AG08396 (cell line): ENCODE data around the gene C11orf68.
A peak's percentile ranks its signal among the peaks of the same experiment; 100 is the strongest.
"Not testable (repeated sequence)": the region's sequence is repeated elsewhere in the genome, so short reads cannot be mapped to it uniquely, and the experiment has no call there.

Source experiments
- DNase-seq: peaks from one replicate; pipeline ENCODE4 v3.0.0; 2012; ENCODE audit warnings: low spot score, mixed read lengths

The C11orf68 gene

DNA sequence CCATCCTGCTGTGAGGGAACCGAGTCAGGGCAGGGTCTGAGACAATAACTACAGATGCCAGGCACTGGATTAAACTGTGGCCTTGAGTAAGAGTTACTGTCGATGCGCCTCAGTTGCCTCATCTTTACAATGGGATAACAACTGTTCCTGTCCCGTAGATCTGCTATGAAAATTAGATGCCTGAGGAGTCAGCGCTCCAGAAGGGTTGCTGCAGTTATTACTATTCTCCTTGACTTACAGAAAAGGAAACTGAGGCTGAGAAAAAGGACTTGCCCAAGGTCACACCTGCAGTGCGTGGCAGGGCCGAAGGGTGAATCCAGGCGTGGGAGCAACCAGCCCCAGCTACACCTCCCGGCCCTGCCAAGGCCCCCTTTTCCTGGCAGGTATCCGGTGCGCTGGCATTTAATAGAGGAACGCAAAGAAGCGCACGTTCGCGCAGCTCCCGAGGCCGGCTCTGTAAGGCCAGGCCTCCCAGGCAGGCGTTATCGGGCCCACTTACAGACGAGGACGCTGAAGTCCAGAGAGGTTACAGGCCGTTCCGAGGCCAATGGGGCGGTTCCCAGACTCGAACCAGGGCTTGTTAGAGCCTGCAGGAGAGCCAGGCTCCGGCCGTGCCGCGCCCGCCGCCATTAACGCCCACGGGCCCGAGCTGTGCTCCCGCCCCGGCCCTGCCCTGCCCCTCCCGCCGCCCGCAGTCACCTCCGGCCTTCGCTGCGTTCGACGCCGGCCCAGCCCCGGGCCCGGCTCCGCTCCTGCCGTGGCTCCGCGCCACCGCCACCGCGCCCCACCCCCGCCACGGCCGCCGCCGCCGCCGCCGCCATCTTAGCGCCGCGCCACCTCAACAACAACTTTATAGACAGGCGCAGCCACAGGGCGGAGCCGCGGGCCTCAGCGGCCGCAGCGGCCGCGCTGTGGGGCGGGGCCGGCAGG is at the start of gene C11orf68:
Gene C11orf68 (minus strand): TSS at position 852 of the 930 bp plus-strand sequence. CDS start 31 bp downstream, at position 821.
- no peak for DNase-seq

DNA sequence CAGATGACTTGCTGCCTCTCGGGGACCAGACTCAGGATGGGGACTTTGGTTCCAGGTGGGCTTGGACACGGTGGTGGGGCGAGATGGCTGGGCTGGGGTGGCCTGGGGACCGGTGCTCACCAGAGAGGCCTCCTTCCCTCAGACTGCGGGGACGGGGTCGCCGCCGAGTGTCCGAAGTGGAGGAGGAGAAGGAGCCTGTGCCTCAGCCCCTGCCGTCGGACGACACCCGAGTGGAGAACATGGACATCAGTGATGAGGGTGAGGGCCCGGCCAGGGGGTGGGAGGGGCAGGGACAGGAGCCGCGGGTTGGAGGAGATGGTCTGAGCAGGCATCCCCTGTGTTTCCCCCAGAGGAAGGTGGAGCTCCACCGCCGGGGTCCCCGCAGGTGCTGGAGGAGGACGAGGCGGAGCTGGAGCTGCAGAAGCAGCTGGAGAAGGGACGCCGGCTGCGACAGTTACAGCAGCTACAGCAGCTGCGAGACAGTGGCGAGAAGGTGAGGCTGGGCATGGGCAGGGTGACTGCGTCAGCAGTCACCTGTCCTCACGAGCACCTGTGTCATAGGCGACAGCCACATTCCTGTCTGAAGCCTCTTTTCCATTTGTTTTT is 48.6 kb upstream of the C11orf68 start:
- no peak for DNase-seq

DNA sequence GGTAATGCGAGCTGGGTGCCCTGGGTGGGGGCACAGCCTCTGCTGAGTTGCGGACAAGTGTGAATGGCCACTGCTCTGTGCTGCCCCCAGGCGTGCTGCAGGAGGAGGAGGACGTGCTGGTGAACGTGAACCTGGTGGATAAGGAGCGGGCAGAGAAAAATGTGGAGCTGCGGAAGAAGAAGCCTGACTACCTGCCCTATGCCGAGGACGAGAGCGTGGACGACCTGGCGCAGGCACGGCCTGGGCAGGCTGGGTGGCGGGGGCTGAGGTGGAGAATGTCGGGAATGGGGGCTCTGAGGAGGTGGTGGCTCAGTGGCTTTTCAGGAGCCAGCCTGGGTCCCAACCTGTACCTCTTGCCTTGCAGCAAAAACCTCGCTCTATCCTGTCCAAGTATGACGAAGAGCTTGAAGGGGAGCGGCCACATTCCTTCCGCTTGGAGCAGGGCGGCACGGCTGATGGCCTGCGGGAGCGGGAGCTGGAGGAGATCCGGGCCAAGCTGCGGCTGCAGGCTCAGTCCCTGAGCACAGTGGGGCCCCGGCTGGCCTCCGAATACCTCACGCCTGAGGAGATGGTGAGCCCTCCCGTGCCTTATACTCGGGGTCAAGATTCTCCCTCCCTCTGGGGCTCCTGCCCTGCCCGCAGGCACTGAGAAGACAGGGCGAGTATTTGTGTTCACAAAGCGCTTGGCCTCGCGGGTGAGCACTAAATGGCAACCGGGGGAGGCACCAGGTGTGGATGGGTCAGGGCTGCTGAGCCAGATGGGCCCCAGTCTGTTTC is 47.3 kb upstream of the C11orf68 start:
- no peak for DNase-seq

DNA sequence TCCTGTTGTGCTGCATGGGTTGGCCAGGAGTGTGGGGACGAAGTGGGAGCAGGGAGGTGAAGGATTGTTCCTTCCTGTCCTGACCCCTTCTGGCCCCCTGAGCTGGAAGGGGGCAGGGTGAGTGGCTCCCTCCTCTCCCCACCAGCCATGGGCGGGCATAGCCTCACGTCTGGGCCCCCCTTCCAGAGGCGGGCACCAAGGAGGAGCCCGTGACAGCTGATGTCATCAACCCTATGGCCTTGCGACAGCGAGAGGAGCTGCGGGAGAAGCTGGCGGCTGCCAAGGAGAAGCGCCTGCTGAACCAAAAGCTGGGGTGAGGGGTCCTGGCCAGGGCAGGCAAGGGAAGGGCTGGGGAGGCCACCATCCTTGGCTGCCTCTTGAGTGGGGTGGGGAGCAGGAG is 46.0 kb upstream of the C11orf68 start:
- DNase-seq: no peak

DNA sequence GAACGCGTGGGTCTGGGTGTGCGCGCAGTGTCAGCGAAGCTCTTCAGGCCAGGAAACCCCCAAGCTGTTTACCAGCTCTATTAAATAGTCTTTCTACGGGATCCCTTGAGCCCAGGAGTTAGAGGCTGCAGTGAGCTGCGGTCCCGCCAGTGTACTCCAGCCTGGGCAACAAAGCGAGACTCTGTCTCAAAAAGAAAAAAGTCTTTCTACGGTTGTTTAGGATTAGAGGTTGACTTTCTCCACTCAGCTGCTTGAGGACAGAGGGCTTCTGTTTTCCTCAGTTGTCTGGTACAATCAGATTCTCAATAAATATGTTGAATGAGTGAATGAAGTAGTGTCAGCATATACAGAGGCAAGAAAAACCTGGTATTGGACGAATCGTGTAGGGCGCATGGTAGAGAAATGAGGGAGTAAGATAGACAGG is 43.3 kb upstream of the C11orf68 start:
- no peak for DNase-seq

DNA sequence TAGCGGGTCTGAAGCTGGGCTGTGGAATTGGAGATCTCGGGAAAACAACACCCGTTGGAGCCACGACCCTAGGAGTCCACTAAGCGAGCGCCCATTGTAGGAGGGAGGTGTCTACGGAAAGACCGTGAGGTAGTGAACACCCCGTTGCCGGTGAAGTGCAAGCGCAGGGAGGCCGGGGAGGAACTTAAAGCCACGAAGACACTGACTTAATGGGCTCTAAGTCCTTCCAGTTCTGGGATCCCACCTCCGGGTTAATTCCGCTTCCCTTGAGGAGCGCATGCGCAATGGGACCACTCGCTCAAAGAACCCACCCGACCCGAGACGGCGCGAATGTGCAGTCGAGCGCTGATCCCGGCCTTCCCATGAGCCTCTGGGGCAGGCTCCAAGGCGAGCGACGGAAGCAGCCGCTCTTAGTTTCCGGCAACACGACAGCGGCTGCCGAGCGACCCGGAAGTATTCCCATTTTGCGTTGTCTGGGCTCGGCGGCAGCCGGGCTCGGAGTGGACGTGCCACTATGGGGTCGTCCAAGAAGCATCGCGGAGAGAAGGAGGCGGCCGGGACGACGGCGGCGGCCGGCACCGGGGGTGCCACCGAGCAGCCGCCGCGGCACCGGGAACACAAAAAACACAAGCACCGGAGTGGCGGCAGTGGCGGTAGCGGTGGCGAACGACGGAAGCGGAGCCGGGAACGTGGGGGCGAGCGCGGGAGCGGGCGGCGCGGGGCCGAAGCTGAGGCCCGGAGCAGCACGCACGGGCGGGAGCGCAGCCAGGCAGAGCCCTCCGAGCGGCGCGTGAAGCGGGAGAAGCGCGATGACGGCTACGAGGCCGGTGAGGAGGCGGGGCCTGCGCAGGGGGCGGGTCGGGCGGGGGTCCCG is 42.6 kb upstream of the C11orf68 start, which contains the start of gene SART1:
Gene SART1 (plus strand): TSS at position 468 of the 874 bp plus-strand sequence. CDS start 47 bp downstream, at position 515.
- peak; percentile 99 for DNase-seq

DNA sequence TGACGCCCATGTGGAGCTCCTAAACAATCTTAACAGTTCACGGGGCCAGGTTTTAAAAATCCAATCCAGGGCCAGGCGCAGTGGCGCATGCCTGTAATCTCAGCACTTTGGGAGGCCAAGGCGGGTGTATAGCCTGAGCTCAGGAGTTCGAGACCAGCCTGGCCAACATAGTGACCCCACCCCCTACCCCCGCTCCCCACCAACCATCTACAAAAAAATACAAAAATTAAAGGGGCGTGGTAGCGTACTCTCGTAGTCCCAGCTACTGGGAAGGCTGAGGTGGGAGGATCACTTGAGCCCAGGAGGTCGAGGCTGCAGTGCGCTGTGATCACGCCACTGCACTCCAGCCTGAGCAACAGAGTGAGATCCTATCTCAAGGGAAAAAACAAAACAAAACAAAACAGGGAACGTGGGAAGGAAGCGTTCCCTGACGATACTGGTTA is 42.0 kb upstream of the C11orf68 start:
- DNase-seq: no peak

DNA sequence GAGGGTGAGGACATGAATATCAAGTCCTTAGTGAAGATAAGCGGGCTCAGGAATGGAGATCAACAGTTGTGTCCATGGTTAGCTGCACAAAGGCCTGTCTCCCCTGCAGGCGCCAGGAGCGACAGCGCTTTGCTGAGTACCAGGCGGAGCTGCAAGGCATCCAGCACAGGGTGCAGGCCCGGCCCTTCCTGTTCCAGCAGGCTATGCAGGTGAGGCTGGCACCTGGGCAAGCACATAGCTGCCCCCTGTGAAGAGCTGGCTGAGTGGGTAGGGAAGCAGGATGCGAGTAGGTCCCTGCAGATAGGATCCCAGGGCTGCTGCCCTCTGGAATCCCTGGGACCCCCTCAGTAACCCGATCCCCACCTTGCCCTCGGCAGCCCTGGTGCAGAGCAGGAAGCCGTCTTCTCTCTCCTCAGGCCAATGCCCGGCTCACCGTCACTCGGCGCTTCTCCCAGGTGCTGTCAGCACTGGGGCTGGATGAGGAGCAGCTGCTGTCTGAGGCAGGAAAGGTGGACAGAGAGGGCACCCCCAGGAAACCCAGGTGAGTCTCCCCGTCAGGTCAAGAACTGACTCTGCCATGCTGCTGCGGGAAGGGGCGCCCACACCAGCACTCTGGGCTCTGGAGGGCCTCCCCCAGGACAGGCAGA is 40.0 kb upstream of the C11orf68 start:
- DNase-seq: no peak

DNA sequence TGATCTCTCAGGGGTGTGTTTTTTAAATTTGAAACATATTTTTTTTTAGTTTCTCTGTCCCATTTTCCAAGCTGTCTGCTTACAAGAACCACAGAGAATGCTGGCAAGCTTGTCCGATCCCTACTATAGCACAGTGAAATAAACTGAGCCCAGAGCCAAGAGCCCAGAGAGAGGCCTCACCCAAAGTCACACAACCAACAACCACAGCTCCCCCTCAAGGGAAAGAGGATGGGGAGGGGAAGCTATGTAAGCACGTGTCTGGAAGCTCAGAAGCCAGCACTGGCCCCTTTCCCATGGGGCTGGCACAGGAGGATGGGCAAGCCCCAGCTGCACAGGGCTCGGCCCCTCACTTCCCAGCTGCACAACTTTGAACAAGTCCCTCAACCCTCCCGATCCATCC is 39.4 kb upstream of the C11orf68 start:
- no peak for DNase-seq

DNA sequence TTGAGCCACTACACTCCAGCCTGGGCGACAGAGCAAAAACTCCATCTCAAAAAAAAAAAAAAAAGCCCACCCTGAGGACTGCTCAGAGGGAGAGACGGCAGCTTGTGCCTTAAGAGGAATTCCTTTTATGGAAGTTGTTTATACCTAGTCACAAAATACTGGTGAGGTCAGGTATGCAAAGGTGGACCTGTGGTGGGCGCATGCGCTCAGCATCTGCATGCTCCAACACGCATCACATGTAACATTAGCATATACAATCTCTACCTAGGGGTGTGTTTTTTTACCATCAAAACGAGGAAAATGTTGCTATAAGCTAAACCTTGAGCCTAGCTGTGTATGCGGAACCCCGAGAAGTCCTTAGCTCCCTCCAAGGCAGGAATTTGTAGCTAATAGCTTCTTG is 35.9 kb upstream of the C11orf68 start:
- no peak for DNase-seq

DNA sequence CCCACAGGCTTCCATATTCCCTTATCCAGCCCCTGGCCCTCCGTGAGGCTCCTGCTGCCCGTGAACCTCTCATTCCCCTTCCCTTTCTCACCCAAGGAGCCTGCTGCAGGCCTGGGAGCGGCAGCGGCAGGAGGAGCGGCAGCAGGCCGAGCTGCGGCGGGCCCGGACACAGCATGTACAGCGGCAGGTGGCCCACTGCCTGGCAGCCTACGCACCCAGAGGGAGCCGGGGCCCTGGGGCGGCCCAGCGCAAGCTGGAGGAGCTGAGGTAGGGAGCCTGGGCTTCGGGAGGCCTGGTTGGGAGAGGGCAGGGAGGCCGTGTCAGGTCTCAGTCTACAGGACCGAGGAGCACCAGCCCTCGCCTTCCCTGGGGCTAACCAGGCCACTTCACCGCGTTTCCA is 34.6 kb upstream of the C11orf68 start:
- DNase-seq: no peak

DNA sequence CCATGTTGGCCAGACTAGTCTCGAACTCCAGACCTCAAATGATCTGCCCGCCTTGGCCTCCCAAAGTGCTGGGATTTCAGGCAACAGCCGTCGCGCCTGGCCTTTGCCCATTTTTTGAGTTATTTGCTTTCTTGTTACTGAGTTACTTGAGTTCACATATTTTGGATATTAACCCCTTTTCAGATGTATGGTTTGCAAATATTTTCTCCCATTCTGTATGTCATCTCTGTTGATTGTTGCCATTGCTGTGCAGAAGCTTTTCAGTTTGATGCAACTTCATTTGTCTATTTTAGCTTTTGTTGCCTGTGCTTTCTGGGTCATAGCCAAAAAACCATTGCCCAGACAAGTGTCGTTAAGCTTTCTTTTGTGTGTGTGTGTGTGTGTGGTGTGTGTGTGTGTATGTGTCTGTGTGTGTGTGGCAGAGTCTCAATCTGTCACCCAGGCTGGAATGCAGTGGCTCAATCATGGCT is 33.2 kb upstream of the C11orf68 start:
- no peak for DNase-seq

DNA sequence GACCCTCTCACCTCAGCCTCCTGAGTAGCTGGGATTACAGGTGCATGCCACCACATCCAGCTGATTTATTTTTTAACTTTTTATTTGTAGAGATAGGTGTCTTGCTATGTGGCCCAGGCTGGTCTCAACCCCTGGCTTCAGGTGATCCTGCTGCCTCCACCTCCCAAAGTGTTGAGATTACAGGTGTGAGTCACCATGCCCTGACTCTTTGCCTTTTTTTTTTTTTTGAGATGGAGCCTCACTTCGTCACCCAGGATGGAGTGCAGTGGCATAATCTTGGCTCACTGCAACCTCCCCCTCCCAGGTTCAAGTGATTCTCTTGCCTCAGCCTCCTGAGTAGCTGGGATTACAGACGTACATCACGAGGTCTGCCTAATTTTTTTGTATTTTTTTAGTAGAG is 32.8 kb upstream of the C11orf68 start:
- DNase-seq: not testable (repeated sequence)

DNA sequence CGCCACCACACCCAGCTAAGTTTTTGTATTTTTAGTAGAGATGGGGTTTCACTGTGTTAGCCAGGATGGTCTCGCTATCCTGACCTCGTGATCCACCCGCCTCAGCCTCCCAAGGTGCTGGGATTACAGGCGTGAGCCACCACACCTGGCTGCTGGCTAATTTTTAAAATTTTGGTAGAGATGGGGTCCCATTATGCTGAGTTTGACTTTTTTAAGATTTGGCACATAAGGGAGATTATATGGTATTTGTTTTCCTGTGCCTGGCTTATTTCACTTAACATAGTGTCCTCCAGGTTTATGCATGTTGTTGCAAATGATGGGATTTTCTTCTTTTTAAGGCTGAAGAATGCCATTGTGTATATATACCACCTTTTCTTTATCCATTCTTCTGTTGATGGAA is 31.8 kb upstream of the C11orf68 start:
- DNase-seq: not testable (repeated sequence)

DNA sequence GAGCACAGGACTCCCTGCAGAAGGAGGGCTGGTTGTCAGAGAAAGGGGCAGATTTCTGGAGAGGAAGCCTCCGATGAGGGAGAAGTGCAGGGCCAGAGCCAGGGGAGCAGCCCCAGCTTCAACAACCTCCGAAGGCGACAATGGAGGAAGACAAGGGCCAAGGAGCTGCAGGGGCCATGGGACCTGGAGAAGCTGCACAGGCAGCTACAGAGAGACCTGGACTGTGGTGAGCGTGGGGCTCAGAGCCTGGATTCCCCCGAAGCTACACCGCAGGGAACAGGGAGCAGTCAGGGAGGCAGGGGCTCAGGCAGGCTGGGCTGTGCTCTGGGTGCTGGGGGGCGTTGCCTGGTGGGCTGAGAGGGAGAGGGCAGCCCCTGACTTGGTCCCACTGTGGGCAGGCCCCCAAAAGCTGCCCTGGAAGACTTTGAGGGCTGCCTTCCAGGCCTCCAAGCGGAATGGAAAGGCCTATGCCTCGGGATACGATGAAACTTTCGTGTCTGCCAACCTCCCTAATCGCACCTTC is 28.8 kb upstream of the C11orf68 start:
- no peak for DNase-seq

DNA sequence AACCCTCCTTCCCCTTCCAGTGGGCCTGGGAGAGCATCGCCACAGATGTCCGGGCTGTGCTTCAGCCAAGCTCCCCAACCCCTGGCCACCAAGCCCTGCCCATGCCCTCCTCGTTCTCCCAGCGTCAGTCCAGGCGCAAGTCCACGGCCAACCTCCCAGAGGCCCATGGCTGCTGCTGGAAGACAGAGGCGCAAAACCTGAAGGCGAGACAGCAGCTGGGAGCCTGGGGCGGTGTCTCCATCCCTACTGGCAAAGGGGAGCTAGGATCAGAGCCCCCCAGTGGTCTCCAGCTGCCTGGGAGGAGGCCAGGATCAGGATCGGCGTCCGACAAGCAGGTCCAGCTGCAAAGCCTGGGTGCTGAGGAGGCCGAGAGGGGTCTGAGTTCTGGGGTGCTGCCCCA is 28.3 kb upstream of the C11orf68 start:
- no peak for DNase-seq

DNA sequence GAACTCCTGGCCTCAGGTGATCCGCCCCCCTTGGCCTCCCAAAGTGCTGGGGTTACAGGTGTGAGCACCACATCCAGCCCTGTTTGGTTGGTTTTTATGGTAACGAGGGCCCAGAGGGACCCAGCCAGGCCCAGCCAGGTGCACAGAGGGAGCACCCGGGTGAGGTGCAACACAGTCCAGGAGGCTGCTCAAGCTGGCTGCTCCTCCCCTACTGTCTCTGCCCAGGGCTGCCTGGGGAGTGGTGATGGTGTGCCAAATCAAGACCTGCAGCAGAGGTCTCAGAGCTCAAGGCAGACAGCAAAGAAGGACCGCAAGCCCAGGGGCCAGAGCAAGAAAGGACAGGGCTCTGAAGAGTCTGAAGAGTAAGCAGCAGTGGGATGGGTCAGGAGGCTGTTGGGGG is 27.8 kb upstream of the C11orf68 start:
- no peak for DNase-seq

DNA sequence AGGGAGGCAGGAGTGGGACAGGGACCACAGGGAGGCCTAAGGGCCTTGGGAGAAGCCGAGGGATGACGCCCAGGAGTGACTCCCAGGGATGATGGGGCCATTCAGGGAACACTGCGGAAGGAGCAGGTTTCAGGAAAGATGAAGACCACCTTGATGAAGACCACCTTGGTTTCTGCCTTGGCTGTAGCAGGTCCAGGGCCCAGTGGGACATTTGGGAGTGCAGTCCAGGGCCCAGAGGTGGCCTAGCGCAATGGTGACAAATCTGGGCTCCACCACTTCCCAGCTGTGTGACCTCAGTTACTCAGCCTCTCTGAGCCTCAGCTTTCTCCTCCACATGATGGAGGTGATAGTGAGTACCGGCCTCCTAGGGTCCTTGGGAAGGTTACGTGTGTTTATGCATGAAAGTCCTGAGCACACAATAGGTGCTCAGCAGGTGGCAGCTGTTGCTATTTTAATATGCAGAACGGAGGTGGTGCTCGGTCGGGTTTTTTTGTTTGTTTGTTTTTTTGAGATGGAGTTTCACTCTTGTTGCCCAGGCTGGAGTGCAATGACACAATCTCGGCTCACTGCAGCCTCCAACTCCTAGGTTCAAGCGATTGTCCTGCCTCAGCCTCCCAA is 27.2 kb upstream of the C11orf68 start:
- no peak for DNase-seq

DNA sequence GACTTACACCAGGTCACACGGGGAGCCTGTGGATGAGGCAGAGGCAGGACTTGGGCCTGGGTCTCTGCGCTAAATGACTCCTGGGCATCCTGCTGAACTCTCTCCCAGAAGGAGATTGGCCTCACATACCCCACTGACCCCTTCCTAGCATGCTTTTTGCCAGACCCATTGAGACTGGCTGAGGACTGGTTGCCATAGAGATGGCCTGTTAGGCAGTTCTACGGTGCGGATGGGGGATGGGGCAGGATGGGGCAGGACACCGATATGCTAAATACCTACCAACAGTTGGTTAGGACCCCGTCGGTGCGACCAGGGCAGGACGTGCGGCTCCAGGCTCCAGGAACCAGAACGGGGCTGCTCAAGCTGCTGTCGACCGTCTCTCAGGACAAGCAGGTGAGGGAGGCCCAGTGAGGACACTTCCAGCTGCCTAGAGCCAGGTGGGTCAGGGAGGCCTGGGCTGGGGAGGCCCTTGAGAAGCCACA is 26.6 kb upstream of the C11orf68 start, which contains the start of gene TSGA10IP:
Gene TSGA10IP (plus strand): TSS at position 51 of the 482 bp plus-strand sequence. CDS start 196 bp downstream, at position 247.
- no peak for DNase-seq

DNA sequence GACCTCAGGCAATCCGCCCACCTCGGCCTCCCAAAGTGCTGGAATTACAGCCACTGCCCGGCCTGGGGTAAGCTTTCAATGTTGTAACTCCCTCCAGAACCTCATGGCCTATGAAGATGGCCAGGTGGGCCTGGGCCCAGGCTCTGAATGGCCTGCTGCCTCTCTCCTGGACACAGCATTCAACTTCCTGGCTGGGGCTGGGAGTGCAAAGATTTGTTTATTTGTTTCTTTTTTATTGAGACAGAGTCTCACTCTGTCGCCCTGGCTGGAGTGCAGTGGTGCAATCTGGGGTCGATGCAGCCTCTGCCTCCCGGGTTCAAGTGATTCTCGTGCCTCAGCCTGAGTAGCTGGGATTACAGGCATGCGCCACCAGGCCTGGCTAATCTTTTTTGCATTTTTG is 25.9 kb upstream of the C11orf68 start:
- no peak for DNase-seq
